HG02870 (cell line): ENCODE results near the gene CGB7.

Experiments used
- ATAC-seq: cut with Tn5 transposase; IDR thresholded peaks from one replicate; pipeline ENCODE4 v1.9.1; 2021; ENCODE audit warnings: mild to moderate bottlenecking, moderate library complexity; ENCODE audit not compliant: unreplicated experiment

The CGB7 gene

DNA sequence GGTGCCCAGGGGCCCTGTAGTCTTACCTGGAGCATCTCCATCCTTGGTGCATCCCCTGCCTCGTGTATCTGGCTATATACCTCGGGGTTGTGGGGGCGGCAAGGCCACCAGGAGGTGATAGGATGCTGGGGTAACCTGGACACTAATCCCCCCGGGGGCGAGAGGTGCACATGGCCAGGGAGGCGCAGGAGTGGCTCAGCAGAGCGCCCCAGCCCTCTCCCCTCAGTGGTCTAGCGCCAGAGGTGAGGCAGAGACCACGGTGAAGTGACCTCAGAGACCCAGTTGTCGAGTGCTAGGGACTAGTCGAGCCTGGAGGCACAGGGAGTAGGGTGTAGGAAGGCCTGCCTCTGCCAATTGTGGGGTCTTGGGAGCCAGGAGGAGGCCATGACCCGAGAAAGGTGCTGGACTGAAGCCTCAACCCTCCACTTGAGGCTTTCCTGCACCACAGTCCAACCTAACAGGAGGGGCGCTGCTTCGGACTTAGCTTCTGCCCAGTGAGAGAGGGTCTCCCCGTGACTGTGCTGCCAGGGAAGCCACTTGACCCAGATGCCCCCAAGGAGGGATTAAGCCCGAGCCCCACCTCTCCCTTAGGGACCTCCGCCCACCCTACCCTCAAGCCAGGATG is 40.4 kb downstream of the CGB7 start, which contains the start of gene LHB:
Gene LHB, minus strand, starts transcription at position 51 of the 625 bp plus-strand sequence. Its CDS starts 10 bp downstream, at position 41.
- ATAC-seq, result no peak

DNA sequence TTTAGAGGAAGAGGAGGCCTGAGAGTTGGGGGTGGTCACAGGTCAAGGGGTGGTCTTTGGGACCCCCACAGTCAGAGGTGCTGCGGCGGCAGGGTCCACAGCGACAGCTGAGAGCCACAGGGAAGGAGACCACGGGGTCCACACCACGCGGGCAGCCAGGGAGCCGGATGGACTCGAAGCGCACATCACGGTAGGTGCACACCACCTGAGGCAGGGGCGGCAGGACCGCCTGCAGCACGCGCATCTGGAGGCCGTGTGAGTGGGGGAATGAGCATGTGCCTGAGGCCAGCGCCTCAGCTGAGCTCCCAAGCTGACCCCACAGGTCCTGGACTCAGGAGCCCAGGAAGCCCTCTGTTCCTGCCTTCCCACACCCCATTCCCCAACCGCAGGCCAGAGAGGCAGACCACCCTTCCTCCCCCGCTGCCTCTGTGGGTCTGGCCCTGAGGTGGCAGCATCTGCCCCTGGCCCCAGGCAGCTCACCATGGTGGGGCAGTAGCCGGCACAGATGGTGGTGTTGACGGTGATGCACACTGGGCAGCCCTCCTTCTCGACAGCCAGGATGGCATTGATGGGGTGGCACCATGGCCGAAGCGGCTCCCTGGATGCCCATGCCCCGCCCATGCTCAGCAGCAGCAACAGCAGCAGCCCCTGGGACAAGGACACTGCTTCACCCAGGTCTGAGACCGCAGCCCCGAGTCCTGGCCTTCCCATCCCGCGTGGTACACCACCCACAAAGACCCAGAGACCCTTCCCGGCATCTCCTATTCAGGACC is 41.3 kb downstream of the CGB7 start:
- ATAC-seq, result no peak

DNA sequence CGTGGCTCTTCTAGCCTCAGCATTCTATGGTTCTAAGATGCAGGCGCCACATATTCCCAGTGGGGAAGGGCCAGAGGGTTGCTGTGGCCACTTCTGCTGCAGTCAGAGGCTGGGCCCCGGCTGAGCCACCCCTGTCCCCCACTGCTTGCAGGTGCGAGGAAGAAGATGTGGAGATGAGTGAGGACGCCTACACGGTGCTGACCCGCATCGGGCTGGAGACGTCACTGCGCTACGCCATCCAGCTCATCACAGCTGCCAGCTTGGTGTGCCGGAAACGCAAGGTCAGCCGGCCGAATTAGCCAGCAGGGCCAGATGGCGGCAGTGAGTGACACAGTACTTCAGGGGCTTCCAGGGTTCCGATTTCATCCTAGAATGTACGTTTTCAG is 42.7 kb downstream of the CGB7 start:
- ATAC-seq, result no peak

DNA sequence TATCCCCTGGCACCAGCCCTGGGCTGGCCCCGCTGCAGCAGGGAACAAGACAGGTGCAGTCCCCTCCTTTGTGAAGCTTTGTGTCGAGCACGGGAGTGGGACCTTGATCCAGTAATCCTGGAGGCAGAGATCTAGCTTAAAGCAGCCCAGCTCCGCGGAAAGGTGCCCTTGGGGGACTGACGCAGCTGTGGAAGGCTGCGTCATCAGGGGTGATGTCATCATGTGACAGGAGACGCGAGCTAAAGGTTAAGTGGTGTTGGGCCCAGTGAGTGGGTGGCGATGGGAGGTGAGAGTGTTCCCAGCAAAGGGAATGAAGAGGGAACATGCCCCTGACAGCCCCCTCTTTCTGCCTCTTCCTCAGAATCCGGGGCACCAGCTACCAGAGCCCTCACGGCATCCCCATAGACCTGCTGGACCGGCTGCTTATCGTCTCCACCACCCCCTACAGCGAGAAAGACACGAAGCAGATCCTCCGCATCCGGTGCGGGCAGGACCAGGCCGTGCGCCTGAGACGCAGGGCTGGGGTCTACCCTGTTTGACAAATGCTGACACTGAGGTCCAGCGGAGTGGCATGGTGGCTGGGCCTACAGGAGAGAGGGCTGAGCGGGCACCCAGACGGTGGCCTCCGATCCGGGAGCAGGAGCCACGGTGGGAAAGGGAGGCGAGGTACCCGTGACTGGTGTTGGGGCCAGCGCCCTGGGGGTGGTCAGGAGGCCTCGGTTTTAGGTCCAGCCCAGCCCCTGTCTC is 43.3 kb downstream of the CGB7 start:
- ATAC-seq, result no peak

DNA sequence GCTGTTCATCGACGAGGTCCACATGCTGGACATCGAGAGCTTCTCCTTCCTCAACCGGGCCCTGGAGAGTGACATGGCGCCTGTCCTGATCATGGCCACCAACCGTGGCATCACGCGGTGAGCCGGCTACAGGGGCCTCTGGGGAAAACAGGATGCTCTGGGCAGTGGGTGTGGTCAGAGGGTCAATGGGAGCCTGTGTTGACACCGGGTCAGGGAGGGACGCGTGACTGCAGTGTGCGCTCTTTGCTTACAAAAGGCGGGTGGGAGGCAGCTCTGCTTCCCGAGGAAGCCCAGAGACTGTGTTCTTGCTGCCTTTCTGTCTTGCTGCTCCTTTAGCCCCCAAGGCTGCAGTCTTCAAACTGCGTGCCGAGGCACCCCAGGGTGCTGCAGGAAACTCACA is 46.4 kb downstream of the CGB7 start:
- no peak for ATAC-seq

DNA sequence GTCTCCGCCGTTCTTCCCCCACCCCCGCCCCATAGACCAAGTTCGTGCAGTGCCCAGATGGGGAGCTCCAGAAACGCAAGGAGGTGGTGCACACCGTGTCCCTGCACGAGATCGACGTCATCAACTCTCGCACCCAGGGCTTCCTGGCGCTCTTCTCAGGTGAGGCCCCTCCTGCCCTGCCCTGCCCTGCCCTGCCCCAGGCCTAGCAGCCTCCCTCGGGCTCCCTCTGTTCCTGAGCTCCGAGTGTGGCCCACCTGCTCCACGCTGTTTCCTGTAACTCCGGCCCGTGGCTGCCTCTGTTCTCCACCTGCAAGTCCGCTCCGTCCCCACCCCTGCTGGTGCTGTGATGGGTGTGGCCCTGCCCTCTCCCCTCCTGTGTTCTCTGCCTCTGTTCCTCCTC is 47.1 kb downstream of the CGB7 start:
- no peak for ATAC-seq

DNA sequence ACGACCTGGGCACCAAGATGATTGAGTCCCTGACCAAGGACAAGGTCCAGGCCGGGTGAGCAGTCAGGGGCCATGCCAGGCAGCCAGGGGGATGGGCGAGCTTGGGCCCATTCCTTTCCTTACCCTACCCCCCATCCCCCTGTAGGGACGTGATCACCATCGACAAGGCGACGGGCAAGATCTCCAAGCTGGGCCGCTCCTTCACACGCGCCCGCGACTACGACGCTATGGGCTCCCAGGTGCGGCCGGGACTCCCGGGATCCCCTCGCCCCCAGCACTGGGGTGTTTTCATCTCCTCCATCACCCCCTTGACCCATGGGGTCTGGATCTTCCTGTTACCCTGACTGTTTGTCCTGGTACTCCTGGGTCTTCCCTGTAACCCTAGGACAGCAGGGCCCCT is 47.7 kb downstream of the CGB7 start:
- no peak for ATAC-seq

DNA sequence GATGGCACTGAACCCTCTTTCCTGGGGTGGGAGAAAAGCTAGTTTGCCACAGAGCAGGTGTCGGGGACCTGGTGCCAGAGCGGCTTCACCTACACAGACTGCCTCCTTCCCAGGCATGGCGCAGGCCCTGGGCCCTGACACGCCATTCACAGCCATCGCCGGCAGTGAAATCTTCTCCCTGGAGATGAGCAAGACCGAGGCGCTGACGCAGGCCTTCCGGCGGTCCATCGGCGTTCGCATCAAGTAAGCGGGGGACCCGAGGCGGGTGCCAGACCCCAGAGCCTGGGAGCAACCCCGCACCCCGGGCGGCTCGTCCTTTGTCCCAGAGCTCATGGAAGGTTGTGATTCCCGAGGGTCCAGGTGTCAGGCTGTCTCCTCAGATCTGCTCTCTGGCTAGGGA is 50.6 kb downstream of the CGB7 start:
- ATAC-seq, result no peak

DNA sequence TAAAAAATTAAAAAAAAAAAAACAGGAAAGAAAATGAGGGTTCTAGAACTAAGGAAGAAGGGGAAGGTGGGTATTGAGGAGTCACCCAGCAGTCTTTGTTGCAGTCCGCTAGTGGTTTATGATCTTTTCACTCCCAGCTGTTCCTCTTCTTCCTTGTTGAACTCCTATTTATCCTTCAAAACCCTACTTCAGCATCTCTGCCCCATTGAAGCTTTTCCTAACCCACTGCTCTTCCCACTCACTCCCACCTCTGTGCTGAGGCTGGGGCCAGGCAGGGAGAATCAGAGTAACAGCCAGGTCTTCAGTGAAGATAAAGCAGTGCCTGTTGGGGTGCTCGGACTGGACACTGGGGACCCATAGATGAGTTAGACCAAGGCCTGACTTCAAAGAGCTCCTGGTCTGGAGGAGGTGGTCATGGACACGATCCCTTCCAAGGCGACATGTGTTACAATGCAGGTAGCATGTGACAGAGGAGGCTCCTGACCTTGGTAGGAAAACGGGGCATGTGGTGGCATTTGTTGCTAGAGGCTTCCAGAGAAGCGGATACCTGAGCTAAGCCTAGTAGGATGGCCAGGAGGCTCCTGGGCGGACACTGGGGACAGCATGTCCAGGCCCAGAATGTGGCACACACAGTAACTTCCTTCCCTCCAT is 52.5 kb downstream of the CGB7 start:
- no peak for ATAC-seq
